ENCODE results near the gene CMTM4.

GRCh38 chr16:66703406-66704215 is 7.1 kb upstream of the CMTM4 start:
- TF ChIP-seq CREB5 (CRISPR knock-in tag; IDR thresholded peaks at IDR 0.05; ENCODE audit: low read depth) (no peak), ZFP30 (CRISPR knock-in tag; IDR thresholded peaks at IDR 0.05) (no peak), TSHZ2 (CRISPR knock-in tag; IDR thresholded peaks at IDR 0.05) (peak; percentile 44; the same call in 1 of the 2 replicates), POU6F1 (CRISPR knock-in tag; IDR thresholded peaks at IDR 0.05; ENCODE audit: borderline replicate concordance, low read depth) (no peak), ZFP3 (CRISPR knock-in tag; IDR thresholded peaks at IDR 0.05) (no peak), ZC3H10 (CRISPR knock-in tag; IDR thresholded peaks at IDR 0.05) (no peak), PATZ1 (CRISPR knock-in tag; IDR thresholded peaks at IDR 0.05; ENCODE audit: borderline replicate concordance) (no peak), GLIS3 (CRISPR knock-in tag; IDR thresholded peaks at IDR 0.05) (no peak), CSRNP3 (CRISPR knock-in tag; IDR thresholded peaks at IDR 0.05) (no peak), ZNF8 (CRISPR knock-in tag; IDR thresholded peaks at IDR 0.05) (no peak), RARB (CRISPR knock-in tag; IDR thresholded peaks at IDR 0.05) (no peak), PPARA (CRISPR knock-in tag; IDR thresholded peaks at IDR 0.05; ENCODE audit: borderline replicate concordance) (no peak), SNAI2 (CRISPR knock-in tag; IDR thresholded peaks at IDR 0.05) (no peak), TOX (CRISPR knock-in tag; IDR thresholded peaks at IDR 0.05; ENCODE audit: borderline replicate concordance) (no peak)
